ENCODE results near the gene GLTP. TPM values are rescaled to one million over a fixed set of nuclear protein-coding genes. Genes with fewer than 3 reads are reported as not detected.

GLTP gene
- total RNA-seq, 1 experiment from 2014 or later: 25.8 TPM

- TF ChIP-seq GABPB1 (CRISPR knock-in tag; IDR thresholded peaks at IDR 0.05) (no peak), ZNF317 (CRISPR knock-in tag; IDR thresholded peaks at IDR 0.05; ENCODE audit: borderline replicate concordance, low read depth) (no peak), HMGXB4 (CRISPR knock-in tag; IDR thresholded peaks at IDR 0.05) (peak; percentile 94), E2F4 (CRISPR knock-in tag; IDR thresholded peaks at IDR 0.05; ENCODE audit: borderline replicate concordance, low read depth) (no peak), TEAD1 (CRISPR knock-in tag; IDR thresholded peaks at IDR 0.05) (peak; percentile 85), FOXK1 (CRISPR knock-in tag; IDR thresholded peaks at IDR 0.05) (peak; percentile 41; the same call in 1 of the 2 replicates), ZNF138 (CRISPR knock-in tag; conservative IDR thresholded peaks at IDR 0.05) (0 out of 2 replicates have a peak, but pooled peaks have one; percentile 30), ELF4 (CRISPR knock-in tag; IDR thresholded peaks at IDR 0.05; ENCODE audit: low read depth) (no peak), NR3C1 (CRISPR knock-in tag; conservative IDR thresholded peaks at IDR 0.05; ENCODE audit: low read depth) (peak; percentile 84; the same call in 1 of the 2 replicates), ZNF423 (CRISPR knock-in tag; IDR thresholded peaks at IDR 0.05) (no peak), ZNF671 (CRISPR knock-in tag; IDR thresholded peaks at IDR 0.05) (no peak), ESRRA (CRISPR knock-in tag; IDR thresholded peaks at IDR 0.05; ENCODE audit: borderline replicate concordance) (no peak), TP53 (CRISPR knock-in tag; IDR thresholded peaks at IDR 0.05) (no peak), NFE2L1 (CRISPR knock-in tag; IDR thresholded peaks at IDR 0.05) (no peak), JAZF1 (CRISPR knock-in tag; IDR thresholded peaks at IDR 0.05) (no peak)
- TF ChIP-seq, protein P1, sequence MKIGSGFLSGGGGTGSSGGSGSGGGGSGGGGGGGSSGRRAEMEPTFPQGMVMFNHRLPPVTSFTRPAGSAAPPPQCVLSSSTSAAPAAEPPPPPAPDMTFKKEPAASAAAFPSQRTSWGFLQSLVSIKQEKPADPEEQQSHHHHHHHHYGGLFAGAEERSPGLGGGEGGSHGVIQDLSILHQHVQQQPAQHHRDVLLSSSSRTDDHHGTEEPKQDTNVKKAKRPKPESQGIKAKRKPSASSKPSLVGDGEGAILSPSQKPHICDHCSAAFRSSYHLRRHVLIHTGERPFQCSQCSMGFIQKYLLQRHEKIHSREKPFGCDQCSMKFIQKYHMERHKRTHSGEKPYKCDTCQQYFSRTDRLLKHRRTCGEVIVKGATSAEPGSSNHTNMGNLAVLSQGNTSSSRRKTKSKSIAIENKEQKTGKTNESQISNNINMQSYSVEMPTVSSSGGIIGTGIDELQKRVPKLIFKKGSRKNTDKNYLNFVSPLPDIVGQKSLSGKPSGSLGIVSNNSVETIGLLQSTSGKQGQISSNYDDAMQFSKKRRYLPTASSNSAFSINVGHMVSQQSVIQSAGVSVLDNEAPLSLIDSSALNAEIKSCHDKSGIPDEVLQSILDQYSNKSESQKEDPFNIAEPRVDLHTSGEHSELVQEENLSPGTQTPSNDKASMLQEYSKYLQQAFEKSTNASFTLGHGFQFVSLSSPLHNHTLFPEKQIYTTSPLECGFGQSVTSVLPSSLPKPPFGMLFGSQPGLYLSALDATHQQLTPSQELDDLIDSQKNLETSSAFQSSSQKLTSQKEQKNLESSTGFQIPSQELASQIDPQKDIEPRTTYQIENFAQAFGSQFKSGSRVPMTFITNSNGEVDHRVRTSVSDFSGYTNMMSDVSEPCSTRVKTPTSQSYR (CRISPR knock-in tag; IDR thresholded peaks at IDR 0.05): no peak
- TF ChIP-seq, protein P2, sequence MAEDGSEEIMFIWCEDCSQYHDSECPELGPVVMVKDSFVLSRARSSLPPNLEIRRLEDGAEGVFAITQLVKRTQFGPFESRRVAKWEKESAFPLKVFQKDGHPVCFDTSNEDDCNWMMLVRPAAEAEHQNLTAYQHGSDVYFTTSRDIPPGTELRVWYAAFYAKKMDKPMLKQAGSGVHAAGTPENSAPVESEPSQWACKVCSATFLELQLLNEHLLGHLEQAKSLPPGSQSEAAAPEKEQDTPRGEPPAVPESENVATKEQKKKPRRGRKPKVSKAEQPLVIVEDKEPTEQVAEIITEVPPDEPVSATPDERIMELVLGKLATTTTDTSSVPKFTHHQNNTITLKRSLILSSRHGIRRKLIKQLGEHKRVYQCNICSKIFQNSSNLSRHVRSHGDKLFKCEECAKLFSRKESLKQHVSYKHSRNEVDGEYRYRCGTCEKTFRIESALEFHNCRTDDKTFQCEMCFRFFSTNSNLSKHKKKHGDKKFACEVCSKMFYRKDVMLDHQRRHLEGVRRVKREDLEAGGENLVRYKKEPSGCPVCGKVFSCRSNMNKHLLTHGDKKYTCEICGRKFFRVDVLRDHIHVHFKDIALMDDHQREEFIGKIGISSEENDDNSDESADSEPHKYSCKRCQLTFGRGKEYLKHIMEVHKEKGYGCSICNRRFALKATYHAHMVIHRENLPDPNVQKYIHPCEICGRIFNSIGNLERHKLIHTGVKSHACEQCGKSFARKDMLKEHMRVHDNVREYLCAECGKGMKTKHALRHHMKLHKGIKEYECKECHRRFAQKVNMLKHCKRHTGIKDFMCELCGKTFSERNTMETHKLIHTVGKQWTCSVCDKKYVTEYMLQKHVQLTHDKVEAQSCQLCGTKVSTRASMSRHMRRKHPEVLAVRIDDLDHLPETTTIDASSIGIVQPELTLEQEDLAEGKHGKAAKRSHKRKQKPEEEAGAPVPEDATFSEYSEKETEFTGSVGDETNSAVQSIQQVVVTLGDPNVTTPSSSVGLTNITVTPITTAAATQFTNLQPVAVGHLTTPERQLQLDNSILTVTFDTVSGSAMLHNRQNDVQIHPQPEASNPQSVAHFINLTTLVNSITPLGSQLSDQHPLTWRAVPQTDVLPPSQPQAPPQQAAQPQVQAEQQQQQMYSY (CRISPR knock-in tag; IDR thresholded peaks at IDR 0.05): no peak
- TF ChIP-seq, protein P3, sequence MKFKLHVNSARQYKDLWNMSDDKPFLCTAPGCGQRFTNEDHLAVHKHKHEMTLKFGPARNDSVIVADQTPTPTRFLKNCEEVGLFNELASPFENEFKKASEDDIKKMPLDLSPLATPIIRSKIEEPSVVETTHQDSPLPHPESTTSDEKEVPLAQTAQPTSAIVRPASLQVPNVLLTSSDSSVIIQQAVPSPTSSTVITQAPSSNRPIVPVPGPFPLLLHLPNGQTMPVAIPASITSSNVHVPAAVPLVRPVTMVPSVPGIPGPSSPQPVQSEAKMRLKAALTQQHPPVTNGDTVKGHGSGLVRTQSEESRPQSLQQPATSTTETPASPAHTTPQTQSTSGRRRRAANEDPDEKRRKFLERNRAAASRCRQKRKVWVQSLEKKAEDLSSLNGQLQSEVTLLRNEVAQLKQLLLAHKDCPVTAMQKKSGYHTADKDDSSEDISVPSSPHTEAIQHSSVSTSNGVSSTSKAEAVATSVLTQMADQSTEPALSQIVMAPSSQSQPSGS (CRISPR knock-in tag; IDR thresholded peaks at IDR 0.05; ENCODE audit: borderline replicate concordance, low read depth): no peak
- TF ChIP-seq, protein P4, sequence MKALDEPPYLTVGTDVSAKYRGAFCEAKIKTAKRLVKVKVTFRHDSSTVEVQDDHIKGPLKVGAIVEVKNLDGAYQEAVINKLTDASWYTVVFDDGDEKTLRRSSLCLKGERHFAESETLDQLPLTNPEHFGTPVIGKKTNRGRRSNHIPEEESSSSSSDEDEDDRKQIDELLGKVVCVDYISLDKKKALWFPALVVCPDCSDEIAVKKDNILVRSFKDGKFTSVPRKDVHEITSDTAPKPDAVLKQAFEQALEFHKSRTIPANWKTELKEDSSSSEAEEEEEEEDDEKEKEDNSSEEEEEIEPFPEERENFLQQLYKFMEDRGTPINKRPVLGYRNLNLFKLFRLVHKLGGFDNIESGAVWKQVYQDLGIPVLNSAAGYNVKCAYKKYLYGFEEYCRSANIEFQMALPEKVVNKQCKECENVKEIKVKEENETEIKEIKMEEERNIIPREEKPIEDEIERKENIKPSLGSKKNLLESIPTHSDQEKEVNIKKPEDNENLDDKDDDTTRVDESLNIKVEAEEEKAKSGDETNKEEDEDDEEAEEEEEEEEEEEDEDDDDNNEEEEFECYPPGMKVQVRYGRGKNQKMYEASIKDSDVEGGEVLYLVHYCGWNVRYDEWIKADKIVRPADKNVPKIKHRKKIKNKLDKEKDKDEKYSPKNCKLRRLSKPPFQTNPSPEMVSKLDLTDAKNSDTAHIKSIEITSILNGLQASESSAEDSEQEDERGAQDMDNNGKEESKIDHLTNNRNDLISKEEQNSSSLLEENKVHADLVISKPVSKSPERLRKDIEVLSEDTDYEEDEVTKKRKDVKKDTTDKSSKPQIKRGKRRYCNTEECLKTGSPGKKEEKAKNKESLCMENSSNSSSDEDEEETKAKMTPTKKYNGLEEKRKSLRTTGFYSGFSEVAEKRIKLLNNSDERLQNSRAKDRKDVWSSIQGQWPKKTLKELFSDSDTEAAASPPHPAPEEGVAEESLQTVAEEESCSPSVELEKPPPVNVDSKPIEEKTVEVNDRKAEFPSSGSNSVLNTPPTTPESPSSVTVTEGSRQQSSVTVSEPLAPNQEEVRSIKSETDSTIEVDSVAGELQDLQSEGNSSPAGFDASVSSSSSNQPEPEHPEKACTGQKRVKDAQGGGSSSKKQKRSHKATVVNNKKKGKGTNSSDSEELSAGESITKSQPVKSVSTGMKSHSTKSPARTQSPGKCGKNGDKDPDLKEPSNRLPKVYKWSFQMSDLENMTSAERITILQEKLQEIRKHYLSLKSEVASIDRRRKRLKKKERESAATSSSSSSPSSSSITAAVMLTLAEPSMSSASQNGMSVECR (CRISPR knock-in tag; IDR thresholded peaks at IDR 0.05; ENCODE audit: borderline replicate concordance): no peak
- TF ChIP-seq, protein P5, sequence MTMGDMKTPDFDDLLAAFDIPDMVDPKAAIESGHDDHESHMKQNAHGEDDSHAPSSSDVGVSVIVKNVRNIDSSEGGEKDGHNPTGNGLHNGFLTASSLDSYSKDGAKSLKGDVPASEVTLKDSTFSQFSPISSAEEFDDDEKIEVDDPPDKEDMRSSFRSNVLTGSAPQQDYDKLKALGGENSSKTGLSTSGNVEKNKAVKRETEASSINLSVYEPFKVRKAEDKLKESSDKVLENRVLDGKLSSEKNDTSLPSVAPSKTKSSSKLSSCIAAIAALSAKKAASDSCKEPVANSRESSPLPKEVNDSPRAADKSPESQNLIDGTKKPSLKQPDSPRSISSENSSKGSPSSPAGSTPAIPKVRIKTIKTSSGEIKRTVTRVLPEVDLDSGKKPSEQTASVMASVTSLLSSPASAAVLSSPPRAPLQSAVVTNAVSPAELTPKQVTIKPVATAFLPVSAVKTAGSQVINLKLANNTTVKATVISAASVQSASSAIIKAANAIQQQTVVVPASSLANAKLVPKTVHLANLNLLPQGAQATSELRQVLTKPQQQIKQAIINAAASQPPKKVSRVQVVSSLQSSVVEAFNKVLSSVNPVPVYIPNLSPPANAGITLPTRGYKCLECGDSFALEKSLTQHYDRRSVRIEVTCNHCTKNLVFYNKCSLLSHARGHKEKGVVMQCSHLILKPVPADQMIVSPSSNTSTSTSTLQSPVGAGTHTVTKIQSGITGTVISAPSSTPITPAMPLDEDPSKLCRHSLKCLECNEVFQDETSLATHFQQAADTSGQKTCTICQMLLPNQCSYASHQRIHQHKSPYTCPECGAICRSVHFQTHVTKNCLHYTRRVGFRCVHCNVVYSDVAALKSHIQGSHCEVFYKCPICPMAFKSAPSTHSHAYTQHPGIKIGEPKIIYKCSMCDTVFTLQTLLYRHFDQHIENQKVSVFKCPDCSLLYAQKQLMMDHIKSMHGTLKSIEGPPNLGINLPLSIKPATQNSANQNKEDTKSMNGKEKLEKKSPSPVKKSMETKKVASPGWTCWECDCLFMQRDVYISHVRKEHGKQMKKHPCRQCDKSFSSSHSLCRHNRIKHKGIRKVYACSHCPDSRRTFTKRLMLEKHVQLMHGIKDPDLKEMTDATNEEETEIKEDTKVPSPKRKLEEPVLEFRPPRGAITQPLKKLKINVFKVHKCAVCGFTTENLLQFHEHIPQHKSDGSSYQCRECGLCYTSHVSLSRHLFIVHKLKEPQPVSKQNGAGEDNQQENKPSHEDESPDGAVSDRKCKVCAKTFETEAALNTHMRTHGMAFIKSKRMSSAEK (CRISPR knock-in tag; IDR thresholded peaks at IDR 0.05; ENCODE audit: borderline replicate concordance): no peak
These were observed 30.6 kb upstream of the GLTP start (continued) for GRCh38 chr12:109910969-109911348.

All from WTC11 (cell line).